Astrocyte (in vitro differentiated cells and primary cell): ENCODE measurements around the gene DNAL1. TPM values are rescaled to one million over a fixed set of nuclear protein-coding genes. Genes with fewer than 3 reads are reported as not detected.
"Not testable (repeated sequence)": the region's sequence is repeated elsewhere in the genome, so short reads cannot be mapped to it uniquely, and the experiment has no call there.

Source experiments
- DNase-seq: peaks from one replicate; pipeline ENCODE4 v3.0.0-alpha.2; 2010; ENCODE audit warnings: low read depth
- FAIRE-seq: peaks from 2 replicates; lab custom pipeline; 2011; peaks lifted over from hg19 to GRCh38; lab: Jason Lieb, UNC
- H2AFZ ChIP-seq: 2 replicates; pipeline ENCODE4 v1.6.0; 2012; ENCODE audit warnings: low read depth, low read length, inconsistent platforms
- H3K27ac ChIP-seq: 2 replicates; pipeline ENCODE4 v1.5.1; 2011; ENCODE audit warnings: low read depth, low read length, inconsistent platforms
- H3K27me3 ChIP-seq: 2 replicates; pipeline ENCODE4 v1.6.0; 2011; ENCODE audit warnings: low read length, inconsistent platforms; ENCODE audit not compliant: insufficient read depth
- H3K36me3 ChIP-seq: 2 replicates; pipeline ENCODE4 v1.5.1; 2011; ENCODE audit warnings: low read length, inconsistent platforms; ENCODE audit not compliant: insufficient read depth
- H3K4me1 ChIP-seq: 2 replicates; pipeline ENCODE4 v1.5.1; 2011; ENCODE audit warnings: low read length, inconsistent platforms; ENCODE audit not compliant: insufficient read depth
- H3K4me2 ChIP-seq: 2 replicates; pipeline ENCODE4 v1.6.0; 2012; ENCODE audit warnings: low read length, inconsistent platforms
- H3K4me3 ChIP-seq: 2 replicates; pipeline ENCODE4 v1.5.1; 2011; ENCODE audit warnings: low read depth, mild to moderate bottlenecking, low read length, inconsistent platforms; ENCODE audit not compliant: insufficient read depth
- H3K79me2 ChIP-seq: 2 replicates; pipeline ENCODE4 v1.6.0; 2012; ENCODE audit warnings: mild to moderate bottlenecking, low read length, inconsistent platforms; ENCODE audit not compliant: insufficient read depth
- H3K9ac ChIP-seq: 2 replicates; pipeline ENCODE4 v1.6.0; 2012; ENCODE audit warnings: mild to moderate bottlenecking, low read length, inconsistent platforms
- H3K9me3 ChIP-seq: 2 replicates; pipeline ENCODE4 v1.5.1; 2012; ENCODE audit warnings: low read depth, mild to moderate bottlenecking, low read length, inconsistent platforms; ENCODE audit not compliant: insufficient read depth
- H4K20me1 ChIP-seq: 2 replicates; pipeline ENCODE4 v1.6.0; 2012; ENCODE audit warnings: low read length, inconsistent platforms; ENCODE audit not compliant: insufficient read depth
- H3K27ac Mint-ChIP-seq: one replicate; pipeline ENCODE4 v1.8.0; 2021; ENCODE audit warnings: mild to moderate bottlenecking, mixed read lengths; ENCODE audit not compliant: unreplicated experiment
- H3K27me3 Mint-ChIP-seq: one replicate; pipeline ENCODE4 v1.8.0; 2021; ENCODE audit warnings: low read depth, mixed read lengths; ENCODE audit not compliant: unreplicated experiment
- H3K36me3 Mint-ChIP-seq: one replicate; pipeline ENCODE4 v1.8.0; 2021; ENCODE audit warnings: low read depth, mixed read lengths; ENCODE audit not compliant: unreplicated experiment
- H3K4me1 Mint-ChIP-seq: one replicate; pipeline ENCODE4 v1.8.0; 2021; ENCODE audit warnings: low read depth, mixed read lengths; ENCODE audit not compliant: unreplicated experiment
- H3K4me3 Mint-ChIP-seq: one replicate; pipeline ENCODE4 v1.8.0; 2021; ENCODE audit warnings: mild to moderate bottlenecking, moderate library complexity, mixed read lengths; ENCODE audit not compliant: unreplicated experiment
- H3K9me3 Mint-ChIP-seq: one replicate; pipeline ENCODE4 v1.8.0; 2021; ENCODE audit warnings: mild to moderate bottlenecking, mixed read lengths; ENCODE audit not compliant: unreplicated experiment
- CTCF ChIP-seq: IDR thresholded peaks from 2 replicates; pipeline ENCODE4 v1.5.1; 2011; ENCODE audit warnings: low read depth, mild to moderate bottlenecking, inconsistent platforms, low read length, moderate library complexity; ENCODE audit not compliant: insufficient read depth
- EZH2 ChIP-seq: IDR thresholded peaks from 2 replicates; pipeline ENCODE4 v1.6.1; 2012; ENCODE audit warnings: mild to moderate bottlenecking, low read length, inconsistent platforms; ENCODE audit not compliant: insufficient read depth
- total RNA-seq: library from RNA; stranded (reverse); gene quantifications from 2 replicates; pipeline ENCODE4 v1.2.1, GENCODE V29; 2021

DNAL1 gene
- total RNA-seq, 1 donor from 2014 or later: 24.9 TPM

DNA sequence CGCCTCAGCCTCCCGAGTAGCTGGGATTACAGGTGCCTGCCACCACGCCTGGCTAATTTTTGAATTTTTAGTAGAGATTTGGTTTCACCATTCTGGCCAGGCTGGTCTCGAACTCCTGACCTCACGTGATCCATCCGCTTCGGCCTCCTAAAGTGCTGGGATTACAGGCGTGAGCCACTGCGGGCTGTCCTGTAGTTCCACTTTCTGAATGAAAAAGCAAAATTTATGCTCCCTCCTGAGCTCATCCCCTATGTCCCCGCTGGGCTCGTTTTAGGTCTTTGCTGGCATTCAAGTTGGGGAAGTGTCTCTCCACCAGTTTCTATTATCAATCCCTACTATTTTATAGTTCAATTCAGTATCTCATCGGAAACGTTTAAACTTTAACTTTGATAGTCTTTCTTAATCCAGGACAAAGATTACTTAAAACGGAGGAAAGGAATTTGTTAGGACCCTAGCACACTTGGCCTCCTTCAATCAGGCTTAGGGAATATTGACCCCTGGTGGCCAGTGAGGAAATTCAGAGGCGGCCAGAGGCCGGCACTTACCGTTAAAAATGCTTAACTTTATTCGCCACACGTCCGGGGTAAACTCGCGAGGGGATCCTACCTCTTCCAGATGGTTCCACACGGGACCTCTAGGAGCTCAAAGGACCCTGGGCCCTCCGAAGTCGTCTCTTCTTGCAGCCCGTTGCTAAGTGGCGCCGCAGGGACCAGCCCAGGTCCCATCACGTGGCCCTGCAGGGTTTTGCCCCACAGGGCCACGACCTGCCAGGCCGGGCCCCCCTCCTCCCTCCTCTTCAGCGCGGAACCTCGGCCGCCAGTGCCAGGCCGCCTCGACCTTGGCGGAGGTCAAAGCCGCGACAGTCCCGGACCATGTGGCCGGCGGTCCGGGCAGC lies 11.4 kb upstream of the DNAL1 start:
- H3K36me3 Mint-ChIP-seq: no peaks in the 10 kb centered on the region
- no peaks in the 10 kb centered on the region for H3K9me3 Mint-ChIP-seq
- H3K4me3 Mint-ChIP-seq: peak overlapping the region; percentile 64
- Histone ChIP-seq H3K4me3 (peak overlapping the region; percentile 59), H4K20me1 (no peaks in the 10 kb centered on the region), H3K27ac (no peak overlapping the region), H3K27me3 (no peaks in the 10 kb centered on the region), H3K4me1 (peaks cover 11% of the 10 kb centered on the region), H2AFZ (peak overlapping the region; percentile 95), H3K79me2 (no peaks in the 10 kb centered on the region), H3K4me2 (peak overlapping the region; percentile 91), H3K9ac (peak overlapping the region; percentile 70), H3K9me3 (no peaks in the 10 kb centered on the region), H3K36me3 (no peaks in the 10 kb centered on the region)
- H3K27me3 Mint-ChIP-seq: peaks cover 12% of the 10 kb centered on the region
- H3K4me1 Mint-ChIP-seq: no peaks in the 10 kb centered on the region
- TF ChIP-seq CTCF (peak; percentile 93), EZH2 (no peak)
- FAIRE-seq (peak; percentile 43), DNase-seq (peak; percentile 37)
- H3K27ac Mint-ChIP-seq: no peak overlapping the region

DNA sequence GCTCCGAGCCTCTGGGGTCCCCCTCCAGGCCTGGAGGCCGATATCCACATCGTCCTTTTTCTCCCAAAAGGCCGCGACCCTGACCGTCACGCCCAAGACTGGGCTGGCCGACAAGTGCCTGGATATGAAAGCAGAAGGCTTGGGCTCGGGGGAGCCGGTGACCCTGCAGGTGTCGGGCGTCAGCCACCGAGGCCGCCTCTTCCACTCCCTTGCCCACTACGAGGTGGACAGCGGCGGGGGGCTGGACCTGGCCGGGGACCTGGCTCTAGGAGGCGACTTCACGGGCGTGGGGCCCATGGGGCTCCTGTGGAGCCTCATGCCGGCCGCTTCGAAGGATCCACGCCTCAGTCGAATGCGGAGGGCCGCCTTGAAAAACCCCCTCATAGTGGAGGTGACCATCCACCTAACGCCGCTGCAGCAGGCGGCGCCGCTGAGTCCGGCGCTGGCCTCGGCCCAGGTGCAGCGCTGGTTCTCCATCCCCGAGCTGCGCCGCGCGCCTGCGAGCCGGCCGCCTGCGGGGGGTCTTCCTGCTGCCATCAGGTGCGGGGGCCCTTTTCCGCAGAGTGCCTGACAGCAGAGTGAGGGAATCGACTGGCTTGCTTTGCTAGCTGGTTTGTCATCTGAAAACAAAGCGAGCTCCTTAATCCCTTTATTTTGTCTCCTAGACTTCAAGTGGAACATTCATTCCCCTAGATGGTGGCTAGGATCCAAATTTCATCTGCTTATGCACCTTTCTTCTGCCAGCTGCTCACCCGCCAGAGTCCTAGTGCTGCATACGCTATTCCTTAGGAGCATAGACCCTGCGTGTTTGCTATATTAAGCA lies 10.6 kb upstream of the DNAL1 start:
- Histone ChIP-seq H2AFZ (peak overlapping the region; percentile 95), H3K27me3 (no peaks in the 10 kb centered on the region), H3K4me2 (peak overlapping the region; percentile 91), H3K9me3 (no peaks in the 10 kb centered on the region), H3K36me3 (no peaks in the 10 kb centered on the region), H3K27ac (no peak overlapping the region), H3K9ac (peak overlapping the region; percentile 70), H3K4me3 (peak overlapping the region; percentile 59), H3K79me2 (no peaks in the 10 kb centered on the region), H3K4me1 (peaks cover 14% of the 10 kb centered on the region), H4K20me1 (no peaks in the 10 kb centered on the region)
- Mint-ChIP-seq H3K27ac (no peak overlapping the region), H3K4me3 (no peak overlapping the region), H3K9me3 (no peaks in the 10 kb centered on the region), H3K36me3 (no peaks in the 10 kb centered on the region), H3K4me1 (peaks cover 2% of the 10 kb centered on the region), H3K27me3 (peaks cover 12% of the 10 kb centered on the region)
- FAIRE-seq (no peak), DNase-seq (no peak)
- TF ChIP-seq EZH2: no peak
- TF ChIP-seq CTCF: peak; percentile 9

GRCh38 chr14:73636355-73636754 lies 8.4 kb upstream of the DNAL1 start:
- not testable (repeated sequence) for H2AFZ ChIP-seq, H3K27ac ChIP-seq, H3K4me2 ChIP-seq, H3K36me3 ChIP-seq, H3K27me3 ChIP-seq, H3K4me3 Mint-ChIP-seq, H3K4me1 Mint-ChIP-seq, FAIRE-seq, H4K20me1 ChIP-seq, H3K36me3 Mint-ChIP-seq, H3K9ac ChIP-seq, H3K79me2 ChIP-seq, H3K9me3 Mint-ChIP-seq, DNase-seq, H3K27ac Mint-ChIP-seq, H3K9me3 ChIP-seq, H3K4me3 ChIP-seq, H3K27me3 Mint-ChIP-seq
- peaks cover 21% of the 10 kb centered on the region for H3K4me1 ChIP-seq
